Tibial nerve (tissue), 3 donors: ENCODE measurements around the gene NFE2L1.

ENCODE experiments used
- CTCF ChIP-seq, 5 experiments: fragments of 200-600 bp in 3 of 5; fragments of 450-650 bp in 2 of 5; sonication (generic) in 3 of 5; IDR thresholded peaks; one replicate each; pipeline ENCODE4 v1.5.1; 2016 to 2019; ENCODE audit warnings: antibody characterized with exemption in 5 of 5, mild to moderate bottlenecking in 3 of 5, moderate library complexity in 2 of 5
- POLR2A ChIP-seq, 2 donors: fragments of 450-650 bp; IDR thresholded peaks; one replicate each; pipeline ENCODE4 v1.6.1; 2017; ENCODE audit warnings: antibody characterized with exemption in 2 of 2, mild to moderate bottlenecking in 2 of 2, moderate library complexity in 2 of 2

DNA sequence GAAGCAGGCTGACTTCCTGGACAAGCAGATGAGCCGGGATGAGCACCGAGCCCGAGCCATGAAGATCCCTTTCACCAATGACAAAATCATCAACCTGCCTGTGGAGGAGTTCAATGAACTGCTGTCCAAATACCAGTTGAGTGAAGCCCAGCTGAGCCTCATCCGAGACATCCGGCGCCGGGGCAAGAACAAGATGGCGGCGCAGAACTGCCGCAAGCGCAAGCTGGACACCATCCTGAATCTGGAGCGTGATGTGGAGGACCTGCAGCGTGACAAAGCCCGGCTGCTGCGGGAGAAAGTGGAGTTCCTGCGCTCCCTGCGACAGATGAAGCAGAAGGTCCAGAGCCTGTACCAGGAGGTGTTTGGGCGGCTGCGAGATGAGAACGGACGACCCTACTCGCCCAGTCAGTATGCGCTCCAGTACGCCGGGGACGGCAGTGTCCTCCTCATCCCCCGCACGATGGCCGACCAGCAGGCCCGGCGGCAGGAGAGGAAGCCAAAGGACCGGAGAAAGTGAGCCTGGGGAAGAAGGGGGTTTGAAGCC, 11.0 kb downstream of the NFE2L1 start:
- TF ChIP-seq POLR2A (IDR thresholded peaks at IDR 0.05) (no peak), CTCF (IDR thresholded peaks at IDR 0.05) (no peak)
